SKM-1 treated with dmso at 0.1 percent for 144 hours (cell line): Measurements from ENCODE around the gene EIF2B2.

Experiments
- DNase-seq: peaks from one replicate; lab custom pipeline; 2025; ENCODE audit not compliant: unreplicated experiment; lab: John Stamatoyannopoulos, UW

Gene EIF2B2

GRCh38 chr14:75002392-75003249, at the start of gene EIF2B2:
Gene EIF2B2 (plus strand): TSS chr14:75002921. CDS start chr14:75002991, 70 bp downstream.
- DNase-seq = peak; percentile 76

- no peak for DNase-seq
Observed at GRCh38 chr14:74953686-74954085, 49.0 kb upstream of the EIF2B2 start.

GRCh38 chr14:74954232-74954946, 48.3 kb upstream of the EIF2B2 start:
- no peak for DNase-seq

GRCh38 chr14:74954947-74955228, 47.8 kb upstream of the EIF2B2 start:
- DNase-seq = no peak

- DNase-seq = no peak
Observed at GRCh38 chr14:74955229-74956026, 47.3 kb upstream of the EIF2B2 start, which contains the start of gene PGF. Gene PGF (minus strand): TSS chr14:74955597. CDS start chr14:74955242, 355 bp downstream.

- no peak for DNase-seq
Observed at GRCh38 chr14:74956027-74956279, 46.8 kb upstream of the EIF2B2 start.

- no peak for DNase-seq
Observed at GRCh38 chr14:74956280-74957072, 46.2 kb upstream of the EIF2B2 start.

- DNase-seq = no peak
Observed at GRCh38 chr14:74959596-74960180, 43.0 kb upstream of the EIF2B2 start.

GRCh38 chr14:74960736-74961135, 42.0 kb upstream of the EIF2B2 start:
- DNase-seq = no peak

GRCh38 chr14:74961238-74961911, 41.3 kb upstream of the EIF2B2 start:
- no peak for DNase-seq

- no peak for DNase-seq
Observed at GRCh38 chr14:74962046-74962445, 40.7 kb upstream of the EIF2B2 start.

GRCh38 chr14:74962493-74962892, 40.2 kb upstream of the EIF2B2 start:
- peak; percentile 42 for DNase-seq

GRCh38 chr14:74963178-74963704, 39.5 kb upstream of the EIF2B2 start:
- DNase-seq = no peak

- DNase-seq = no peak
Observed at GRCh38 chr14:74963705-74964271, 38.9 kb upstream of the EIF2B2 start.

GRCh38 chr14:74964787-74965485, 37.8 kb upstream of the EIF2B2 start:
- DNase-seq = no peak

- DNase-seq = no peak
Observed at GRCh38 chr14:74965486-74966153, 37.1 kb upstream of the EIF2B2 start.

- no peak for DNase-seq
Observed at GRCh38 chr14:74968811-74969210, 33.9 kb upstream of the EIF2B2 start.

GRCh38 chr14:74973003-74973653, 29.6 kb upstream of the EIF2B2 start:
- no peak for DNase-seq
